Activated B cell treated with CpG ODN at 0.5 μM for 24 hours (primary cell): ENCODE data around the gene HPS3. TPM values are rescaled to one million over a fixed set of nuclear protein-coding genes. Genes with fewer than 3 reads are reported as not detected.
"Not testable (repeated sequence)": the region's sequence is repeated elsewhere in the genome, so short reads cannot be mapped to it uniquely, and the experiment has no call there.

Experiments
- ATAC-seq: fragments of 200-7000 bp; cut with Tn5 transposase; one replicate; pipeline ENCODE4 v1.10.0; 2021; ENCODE audit warnings: low read depth, mild to moderate bottlenecking, moderate library complexity
- CTCF ChIA-PET: fragments of 350-600 bp; sonication (Branson Sonifier 250); formaldehyde crosslinking; loops from one replicate; lab custom pipeline; 2021; ENCODE audit warnings: antibody characterized with exemption; lab: Charles Lee
- POLR2A ChIA-PET: fragments of 350-600 bp; sonication (Branson Sonifier 250); formaldehyde crosslinking; loops from one replicate; lab custom pipeline; 2021; ENCODE audit warnings: antibody characterized with exemption; lab: Charles Lee
- DNase-seq: peaks from one replicate; pipeline ENCODE4 v3.0.0; 2022
- H3K27ac Mint-ChIP-seq: one replicate; pipeline ENCODE4 v1.8.0; 2020; ENCODE audit warnings: mixed read lengths
- H3K27me3 Mint-ChIP-seq: one replicate; pipeline ENCODE4 v1.8.0; 2021; ENCODE audit warnings: mixed read lengths
- H3K36me3 Mint-ChIP-seq: one replicate; pipeline ENCODE4 v1.8.0; 2021; ENCODE audit warnings: low read depth, mixed read lengths
- H3K4me1 Mint-ChIP-seq: one replicate; pipeline ENCODE4 v1.8.0; 2021; ENCODE audit warnings: mixed read lengths
- H3K4me3 Mint-ChIP-seq: one replicate; pipeline ENCODE4 v1.8.0; 2020; ENCODE audit warnings: mild to moderate bottlenecking, mixed read lengths
- H3K9me3 Mint-ChIP-seq: one replicate; pipeline ENCODE4 v1.8.0; 2020; ENCODE audit warnings: mixed read lengths
- CTCF ChIP-seq: fragments of 200-600 bp; IDR thresholded peaks from one replicate; pipeline ENCODE4 v1.8.0; 2022; ENCODE audit warnings: antibody characterized with exemption, mild to moderate bottlenecking
- intact Hi-C: fragments of 100-400 bp; cut with micrococcal nuclease; formaldehyde crosslinking; loops from one replicate; pipeline ENCODE4 v1.15.1; 2024
- total RNA-seq: library from RNA; stranded (reverse); gene quantifications from 2 replicates; pipeline ENCODE4 v1.2.3, GENCODE V29; 2022

HPS3 gene
- total RNA-seq, 1 donor from 2014 or later = 30.1 TPM

- POLR2A ChIA-PET = no interaction called here
Measured at GRCh38 chr3:149212386-149212785, 82.9 kb downstream of the HPS3 start.

GRCh38 chr3:149214702-149215101, 85.3 kb downstream of the HPS3 start:
- Mint-ChIP-seq H3K27me3 (no peaks in the 10 kb centered on the region), H3K4me1 (no peaks in the 10 kb centered on the region), H3K9me3 (no peaks in the 10 kb centered on the region), H3K36me3 (no peaks in the 10 kb centered on the region), H3K4me3 (no peak overlapping the region), H3K27ac (no peak overlapping the region)
- TF ChIP-seq CTCF = no peak
- ATAC-seq (no peak), DNase-seq (no peak)
- ChIA-PET POLR2A (no interaction called here), CTCF (no interaction called here)
- intact Hi-C loops = no loop called here

More at GRCh38 chr3:149212386-149212785, 82.9 kb downstream of the HPS3 start:
- Mint-ChIP-seq H3K4me1 (no peaks in the 10 kb centered on the region), H3K4me3 (no peak overlapping the region), H3K9me3 (no peaks in the 10 kb centered on the region), H3K27me3 (no peaks in the 10 kb centered on the region), H3K36me3 (no peaks in the 10 kb centered on the region), H3K27ac (no peak overlapping the region)
- TF ChIP-seq CTCF = no peak
- intact Hi-C loops = no loop called here
- CTCF ChIA-PET = no interaction called here
- ATAC-seq (no peak), DNase-seq (no peak)

GRCh38 chr3:149215515-149215914, 86.1 kb downstream of the HPS3 start:
- DNase-seq (no peak), ATAC-seq (no peak)
- H3K4me3 Mint-ChIP-seq = no peak overlapping the region
- no peak for TF ChIP-seq CTCF
- ChIA-PET POLR2A (interaction anchor here (0.9 kb wide), 1 partner anchor 85 kb away, joined by 3 read pairs; no protein-coding TSS in a partner anchor), CTCF (no interaction called here)
- H3K36me3 Mint-ChIP-seq = no peaks in the 10 kb centered on the region
- H3K9me3 Mint-ChIP-seq = no peaks in the 10 kb centered on the region
- H3K27ac Mint-ChIP-seq = no peak overlapping the region
- H3K4me1 Mint-ChIP-seq = no peaks in the 10 kb centered on the region
- H3K27me3 Mint-ChIP-seq = no peaks in the 10 kb centered on the region
- intact Hi-C loops = no loop called here

GRCh38 chr3:149216193-149216869, 86.9 kb downstream of the HPS3 start:
- no peaks in the 10 kb centered on the region for H3K9me3 Mint-ChIP-seq
- ChIA-PET POLR2A (interaction anchor here (0.6 to 0.9 kb wide), 2 partner anchors 9 to 86 kb away, joined by 3 read pairs; no protein-coding TSS in a partner anchor), CTCF (no interaction called here)

GRCh38 chr3:149217347-149217746, 87.9 kb downstream of the HPS3 start:
- DNase-seq (no peak), ATAC-seq (no peak)
- intact Hi-C loops = no loop called here
- CTCF ChIA-PET = no interaction called here
- Mint-ChIP-seq H3K27ac (no peak overlapping the region), H3K4me1 (no peaks in the 10 kb centered on the region), H3K27me3 (no peaks in the 10 kb centered on the region), H3K9me3 (no peaks in the 10 kb centered on the region), H3K4me3 (no peak overlapping the region), H3K36me3 (no peaks in the 10 kb centered on the region)
- no peak for TF ChIP-seq CTCF
- POLR2A ChIA-PET = no interaction called here

More at GRCh38 chr3:149216193-149216869, 86.9 kb downstream of the HPS3 start:
- Mint-ChIP-seq H3K36me3 (no peaks in the 10 kb centered on the region), H3K4me1 (no peaks in the 10 kb centered on the region), H3K27me3 (no peaks in the 10 kb centered on the region), H3K27ac (no peak overlapping the region), H3K4me3 (no peak overlapping the region)
- no peak for ATAC-seq
- intact Hi-C loops = no loop called here
- TF ChIP-seq CTCF = no peak
- no peak for DNase-seq

- H3K4me1 Mint-ChIP-seq, DNase-seq, CTCF ChIA-PET, ATAC-seq, H3K4me3 Mint-ChIP-seq, H3K36me3 Mint-ChIP-seq, intact Hi-C loops, H3K27ac Mint-ChIP-seq, POLR2A ChIA-PET, H3K27me3 Mint-ChIP-seq, H3K9me3 Mint-ChIP-seq: not testable (repeated sequence)
Measured at GRCh38 chr3:149219380-149220121, 90.1 kb downstream of the HPS3 start.
